HepG2 (cell line): ENCODE measurements around the gene SLC13A5. TPM values are rescaled to one million over a fixed set of nuclear protein-coding genes. Genes with fewer than 3 reads are reported as not detected.

Experiments
- FOXP1 ChIP-seq, 2 experiments: fragments of 450-650 bp in 1 of 2; IDR thresholded peaks; 2 replicates each; pipeline ENCODE4 v1.6.1; 2017 to 2018; ENCODE audit warnings: antibody characterized with exemption in 1 of 2
- HDAC2 ChIP-seq: sonication (generic); formaldehyde crosslinking; IDR thresholded peaks from 2 replicates; pipeline ENCODE4 v1.4.0; 2020; ENCODE audit warnings: missing genetic modification reagents
- HNRNPK ChIP-seq: fragments of 200-400 bp; formaldehyde crosslinking; IDR thresholded peaks from 2 replicates; pipeline ENCODE4 v1.6.1; 2018; ENCODE audit warnings: low read length, low read depth, moderate library complexity, mild to moderate bottlenecking; ENCODE audit not compliant: poor library complexity, severe bottlenecking
- NONO ChIP-seq, 2 experiments: fragments of 450-650 bp in 1 of 2; sonication (generic) in 1 of 2; formaldehyde crosslinking in 1 of 2; IDR thresholded peaks in 1 of 2; conservative IDR thresholded peaks in 1 of 2; 2 replicates each; pipeline versions ENCODE4 v1.6.1 to v1.8.0; 2017 to 2022; ENCODE audit warnings: mild to moderate bottlenecking in 1 of 2, missing genetic modification reagents in 1 of 2, moderate library complexity in 1 of 2
- SRF ChIP-seq: IDR thresholded peaks from 2 replicates; pipeline ENCODE4 v1.6.1; 2011; ENCODE audit warnings: mild to moderate bottlenecking, low read depth, low read length, moderate library complexity
- TSC22D2 ChIP-seq: sonication (generic); formaldehyde crosslinking; IDR thresholded peaks from 2 replicates; pipeline ENCODE4 v1.5.1; 2020; ENCODE audit warnings: missing genetic modification reagents, mild to moderate bottlenecking, borderline replicate concordance
- YEATS2 ChIP-seq: sonication (generic); formaldehyde crosslinking; IDR thresholded peaks from 2 replicates; pipeline ENCODE4 v1.4.0; 2020; ENCODE audit warnings: missing genetic modification reagents, borderline replicate concordance
- ZNF10 ChIP-seq: sonication (generic); formaldehyde crosslinking; IDR thresholded peaks from 2 replicates; pipeline ENCODE4 v1.4.0; 2020; ENCODE audit warnings: mild to moderate bottlenecking, low read depth, missing genetic modification reagents, borderline replicate concordance
- ZNF180 ChIP-seq: sonication (generic); formaldehyde crosslinking; IDR thresholded peaks from 2 replicates; pipeline ENCODE4 v1.4.0; 2020; ENCODE audit warnings: low read depth, missing genetic modification reagents, borderline replicate concordance
- ZNF282 ChIP-seq: fragments of 450-650 bp; IDR thresholded peaks from 2 replicates; pipeline ENCODE4 v1.6.1; 2018; ENCODE audit not compliant: partially characterized antibody
- ZNF570 ChIP-seq: sonication (generic); formaldehyde crosslinking; IDR thresholded peaks from 2 replicates; pipeline ENCODE4 v1.4.0; 2020; ENCODE audit warnings: mild to moderate bottlenecking, missing genetic modification reagents, borderline replicate concordance
- ZNF577 ChIP-seq: sonication (generic); formaldehyde crosslinking; IDR thresholded peaks from 2 replicates; pipeline ENCODE4 v1.4.0; 2020; ENCODE audit warnings: mild to moderate bottlenecking, low read depth, missing genetic modification reagents, borderline replicate concordance
- ZNF737 ChIP-seq: sonication (generic); formaldehyde crosslinking; IDR thresholded peaks from 2 replicates; pipeline ENCODE4 v1.5.0; 2020; ENCODE audit warnings: missing genetic modification reagents, mild to moderate bottlenecking, borderline replicate concordance
- ZNF775 ChIP-seq: sonication (generic); formaldehyde crosslinking; IDR thresholded peaks from 2 replicates; pipeline ENCODE4 v1.4.0; 2020; ENCODE audit warnings: missing genetic modification reagents, mild to moderate bottlenecking, moderate library complexity, borderline replicate concordance
- ZNF776 ChIP-seq: sonication (generic); formaldehyde crosslinking; IDR thresholded peaks from 2 replicates; pipeline ENCODE4 v1.4.0; 2020; ENCODE audit warnings: mild to moderate bottlenecking, missing genetic modification reagents
- ZNF883 ChIP-seq: sonication (generic); formaldehyde crosslinking; IDR thresholded peaks from 2 replicates; pipeline ENCODE4 v1.5.1; 2020; ENCODE audit warnings: mild to moderate bottlenecking, missing genetic modification reagents; ENCODE audit errors: not compliant biosample characterization
- polyA plus RNA-seq, 8 experiments: library from polyadenylated mRNA; depleted of rRNA in 3 of 8; stranded (reverse) in 7 of 8; unstranded in 1 of 8; fragments of >200 nt; fragmentation: Illumina TruSeq in 4 of 8; extraction: Trizol in 4 of 8; gene quantifications; 2 replicates each; pipeline versions ENCODE4 v1.2.1 to v1.2.3, GENCODE V29; 2011 to 2016; ENCODE audit warnings: low read depth in 4 of 8, missing spikeins in 1 of 8, mixed read lengths in 1 of 8; ENCODE audit not compliant: insufficient read depth in 1 of 8
- total RNA-seq, 5 experiments: library from RNA; depleted of rRNA; stranded (reverse); fragments of >200 nt; fragmentation: Illumina TruSeq; extraction: Trizol; gene quantifications; 2 replicates each; pipeline ENCODE4 v1.2.3, GENCODE V29; 2016; ENCODE audit warnings: low read depth in 1 of 5
- TF ChIP-seq, protein P1 (sequence below): sonication (generic); formaldehyde crosslinking; IDR thresholded peaks from 2 replicates; pipeline ENCODE4 v1.5.0; 2020; ENCODE audit warnings: mild to moderate bottlenecking, missing genetic modification reagents, borderline replicate concordance
- TF ChIP-seq, protein P2 (sequence below): sonication (generic); formaldehyde crosslinking; IDR thresholded peaks from 2 replicates; pipeline ENCODE4 v1.4.0; 2020; ENCODE audit warnings: missing genetic modification reagents
- TF ChIP-seq, protein P3 (sequence below): sonication (generic); formaldehyde crosslinking; conservative IDR thresholded peaks from 2 replicates; pipeline ENCODE4 v1.4.0; 2020; ENCODE audit warnings: missing genetic modification reagents
- TF ChIP-seq, protein P4 (sequence below): sonication (generic); formaldehyde crosslinking; IDR thresholded peaks from 2 replicates; pipeline ENCODE4 v1.9.0; 2021; ENCODE audit warnings: missing genetic modification reagents, borderline replicate concordance

Gene SLC13A5
- total and polyA plus RNA-seq, 2 of the 13 experiments (the other 11 are each of a cell fraction or from before 2014, with no cell fraction given) = 42.8 to 310 TPM

DNA sequence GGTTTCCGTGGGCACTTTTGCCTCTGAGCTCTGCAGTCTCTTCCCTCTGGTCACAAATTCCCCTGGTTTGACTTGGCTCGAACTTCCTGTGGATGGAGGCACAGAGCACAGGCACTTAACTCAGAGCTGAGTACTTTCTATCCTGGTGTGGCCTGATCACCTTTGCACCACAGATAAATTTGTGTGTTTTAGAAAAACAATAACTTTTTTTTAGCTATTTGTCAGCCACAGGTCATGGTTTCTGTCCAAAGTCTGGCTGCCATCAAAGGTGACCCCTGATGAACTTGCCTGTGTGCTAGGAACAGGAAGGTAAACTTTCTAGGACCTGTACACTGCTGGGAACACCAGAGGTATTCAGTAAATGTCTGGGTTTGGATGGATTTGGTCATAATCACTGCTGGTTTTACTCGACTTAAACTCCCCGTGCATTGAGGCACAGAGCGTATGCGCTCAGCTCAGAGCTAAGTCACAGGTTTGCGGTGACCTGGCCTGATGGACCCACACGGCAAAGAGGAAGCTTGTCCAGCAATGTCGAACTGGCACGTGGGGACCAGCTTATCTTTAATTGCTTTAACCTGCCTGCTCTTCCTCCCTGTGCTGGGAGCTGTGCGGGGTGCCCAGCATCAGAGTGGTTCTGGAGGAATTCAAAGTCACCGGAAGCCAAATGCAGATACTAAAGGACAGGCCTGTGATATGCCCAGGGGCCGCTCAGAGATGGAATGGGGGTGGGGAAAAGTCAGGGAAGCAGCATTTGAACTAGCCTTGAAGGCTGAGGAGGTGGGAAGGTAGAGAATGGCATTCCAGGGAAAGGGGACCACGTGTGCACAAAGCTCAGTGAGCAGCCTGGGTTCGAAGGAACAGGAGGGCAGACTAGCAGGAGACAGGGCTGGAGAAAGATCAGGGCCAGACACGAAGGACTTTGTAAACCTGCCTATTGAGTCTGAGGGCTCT, 12.9 kb downstream of the SLC13A5 start (continued):
- TF ChIP-seq, protein P1, sequence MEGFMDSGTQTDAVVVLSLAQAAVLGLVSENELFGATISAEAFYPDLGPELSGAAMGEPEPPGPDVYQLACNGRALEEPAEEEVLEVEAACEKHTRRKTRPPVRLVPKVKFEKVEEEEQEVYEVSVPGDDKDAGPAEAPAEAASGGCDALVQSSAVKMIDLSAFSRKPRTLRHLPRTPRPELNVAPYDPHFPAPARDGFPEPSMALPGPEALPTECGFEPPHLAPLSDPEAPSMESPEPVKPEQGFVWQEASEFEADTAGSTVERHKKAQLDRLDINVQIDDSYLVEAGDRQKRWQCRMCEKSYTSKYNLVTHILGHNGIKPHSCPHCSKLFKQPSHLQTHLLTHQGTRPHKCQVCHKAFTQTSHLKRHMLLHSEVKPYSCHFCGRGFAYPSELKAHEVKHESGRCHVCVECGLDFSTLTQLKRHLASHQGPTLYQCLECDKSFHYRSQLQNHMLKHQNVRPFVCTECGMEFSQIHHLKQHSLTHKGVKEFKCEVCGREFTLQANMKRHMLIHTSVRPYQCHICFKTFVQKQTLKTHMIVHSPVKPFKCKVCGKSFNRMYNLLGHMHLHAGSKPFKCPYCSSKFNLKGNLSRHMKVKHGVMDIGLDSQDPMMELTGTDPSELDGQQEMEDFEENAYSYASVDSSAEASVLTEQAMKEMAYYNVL (CRISPR knock-in tag) = peak; percentile 80
- TF ChIP-seq, protein P2, sequence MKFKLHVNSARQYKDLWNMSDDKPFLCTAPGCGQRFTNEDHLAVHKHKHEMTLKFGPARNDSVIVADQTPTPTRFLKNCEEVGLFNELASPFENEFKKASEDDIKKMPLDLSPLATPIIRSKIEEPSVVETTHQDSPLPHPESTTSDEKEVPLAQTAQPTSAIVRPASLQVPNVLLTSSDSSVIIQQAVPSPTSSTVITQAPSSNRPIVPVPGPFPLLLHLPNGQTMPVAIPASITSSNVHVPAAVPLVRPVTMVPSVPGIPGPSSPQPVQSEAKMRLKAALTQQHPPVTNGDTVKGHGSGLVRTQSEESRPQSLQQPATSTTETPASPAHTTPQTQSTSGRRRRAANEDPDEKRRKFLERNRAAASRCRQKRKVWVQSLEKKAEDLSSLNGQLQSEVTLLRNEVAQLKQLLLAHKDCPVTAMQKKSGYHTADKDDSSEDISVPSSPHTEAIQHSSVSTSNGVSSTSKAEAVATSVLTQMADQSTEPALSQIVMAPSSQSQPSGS (CRISPR knock-in tag) = peak; percentile 83
- TF ChIP-seq ZNF883 (CRISPR knock-in tag) (no peak), ZNF570 (CRISPR knock-in tag) (0 out of 2 replicates have a peak, but pooled peaks have one; percentile 44), ZNF10 (CRISPR knock-in tag) (no peak), ZNF737 (CRISPR knock-in tag) (no peak), ZNF282 (no peak), ZNF180 (CRISPR knock-in tag) (no peak), YEATS2 (no peak), FOXP1 (IDR thresholded peaks at IDR 0.05) (peak; percentile 56; the same call in 1 of the 2 replicates), FOXP1 (CRISPR knock-in tag; IDR thresholded peaks at IDR 0.05) (peak; percentile 93), HNRNPK (no peak), ZNF776 (CRISPR knock-in tag) (no peak; the same call in 1 of the 2 replicates), ZNF775 (CRISPR knock-in tag) (0 out of 2 replicates have a peak, but pooled peaks have one; percentile 43), HDAC2 (peak; percentile 91), SRF (no peak), NONO (IDR thresholded peaks at IDR 0.05) (no peak), NONO (CRISPR knock-in tag; conservative IDR thresholded peaks at IDR 0.05) (peak; percentile 94), ZNF577 (CRISPR knock-in tag) (no peak), TSC22D2 (CRISPR knock-in tag) (0 out of 2 replicates have a peak, but pooled peaks have one; percentile 38)
- TF ChIP-seq, protein P3, sequence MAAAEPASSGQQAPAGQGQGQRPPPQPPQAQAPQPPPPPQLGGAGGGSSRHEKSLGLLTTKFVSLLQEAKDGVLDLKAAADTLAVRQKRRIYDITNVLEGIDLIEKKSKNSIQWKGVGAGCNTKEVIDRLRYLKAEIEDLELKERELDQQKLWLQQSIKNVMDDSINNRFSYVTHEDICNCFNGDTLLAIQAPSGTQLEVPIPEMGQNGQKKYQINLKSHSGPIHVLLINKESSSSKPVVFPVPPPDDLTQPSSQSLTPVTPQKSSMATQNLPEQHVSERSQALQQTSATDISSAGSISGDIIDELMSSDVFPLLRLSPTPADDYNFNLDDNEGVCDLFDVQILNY (CRISPR knock-in tag) = no peak
- TF ChIP-seq, protein P4, sequence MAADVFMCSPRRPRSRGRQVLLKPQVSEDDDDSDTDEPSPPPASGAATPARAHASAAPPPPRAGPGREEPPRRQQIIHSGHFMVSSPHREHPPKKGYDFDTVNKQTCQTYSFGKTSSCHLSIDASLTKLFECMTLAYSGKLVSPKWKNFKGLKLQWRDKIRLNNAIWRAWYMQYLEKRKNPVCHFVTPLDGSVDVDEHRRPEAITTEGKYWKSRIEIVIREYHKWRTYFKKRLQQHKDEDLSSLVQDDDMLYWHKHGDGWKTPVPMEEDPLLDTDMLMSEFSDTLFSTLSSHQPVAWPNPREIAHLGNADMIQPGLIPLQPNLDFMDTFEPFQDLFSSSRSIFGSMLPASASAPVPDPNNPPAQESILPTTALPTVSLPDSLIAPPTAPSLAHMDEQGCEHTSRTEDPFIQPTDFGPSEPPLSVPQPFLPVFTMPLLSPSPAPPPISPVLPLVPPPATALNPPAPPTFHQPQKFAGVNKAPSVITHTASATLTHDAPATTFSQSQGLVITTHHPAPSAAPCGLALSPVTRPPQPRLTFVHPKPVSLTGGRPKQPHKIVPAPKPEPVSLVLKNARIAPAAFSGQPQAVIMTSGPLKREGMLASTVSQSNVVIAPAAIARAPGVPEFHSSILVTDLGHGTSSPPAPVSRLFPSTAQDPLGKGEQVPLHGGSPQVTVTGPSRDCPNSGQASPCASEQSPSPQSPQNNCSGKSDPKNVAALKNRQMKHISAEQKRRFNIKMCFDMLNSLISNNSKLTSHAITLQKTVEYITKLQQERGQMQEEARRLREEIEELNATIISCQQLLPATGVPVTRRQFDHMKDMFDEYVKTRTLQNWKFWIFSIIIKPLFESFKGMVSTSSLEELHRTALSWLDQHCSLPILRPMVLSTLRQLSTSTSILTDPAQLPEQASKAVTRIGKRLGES (CRISPR knock-in tag) = no peak; the same call in 1 of the 2 replicates
